HepG2 (cell line): ENCODE results near the gene DBNDD1. TPM values are rescaled to one million over a fixed set of nuclear protein-coding genes. Genes with fewer than 3 reads are reported as not detected.

Source experiments
- PCBP2 ChIP-seq: fragments of 200-400 bp; formaldehyde crosslinking; optimal IDR thresholded peaks from 2 replicates; pipeline ENCODE3; 2018; ENCODE audit warnings: low read length, low read depth; ENCODE audit not compliant: poor library complexity, severe bottlenecking
- RFXAP ChIP-seq: sonication (generic); formaldehyde crosslinking; IDR thresholded peaks from 2 replicates; pipeline ENCODE4 v1.4.0; 2020; ENCODE audit warnings: missing genetic modification reagents, borderline replicate concordance
- ZNF33B ChIP-seq: sonication (generic); formaldehyde crosslinking; IDR thresholded peaks from 2 replicates; pipeline ENCODE4 v1.5.1; 2020; ENCODE audit warnings: mild to moderate bottlenecking, missing genetic modification reagents
- ZSCAN20 ChIP-seq: sonication (generic); formaldehyde crosslinking; IDR thresholded peaks from 2 replicates; pipeline ENCODE4 v1.4.0; 2020; ENCODE audit warnings: missing genetic modification reagents, mild to moderate bottlenecking, borderline replicate concordance
- polyA plus RNA-seq, 8 experiments: library from polyadenylated mRNA; depleted of rRNA in 3 of 8; stranded (reverse) in 7 of 8; unstranded in 1 of 8; fragments of >200 nt; fragmentation: Illumina TruSeq in 4 of 8; extraction: Trizol in 4 of 8; gene quantifications; 2 replicates each; pipeline versions ENCODE4 v1.2.1 to v1.2.3, GENCODE V29; 2011 to 2016; ENCODE audit warnings: low read depth in 4 of 8, missing spikeins in 1 of 8, mixed read lengths in 1 of 8; ENCODE audit not compliant: insufficient read depth in 1 of 8
- total RNA-seq, 5 experiments: library from RNA; depleted of rRNA; stranded (reverse); fragments of >200 nt; fragmentation: Illumina TruSeq; extraction: Trizol; gene quantifications; 2 replicates each; pipeline ENCODE4 v1.2.3, GENCODE V29; 2016; ENCODE audit warnings: low read depth in 1 of 5
- TF ChIP-seq, protein P1 (sequence below): sonication (generic); formaldehyde crosslinking; IDR thresholded peaks from 2 replicates; pipeline ENCODE4 v1.4.0; 2020; ENCODE audit warnings: missing genetic modification reagents
- TF ChIP-seq, protein P2 (sequence below): sonication (generic); formaldehyde crosslinking; conservative IDR thresholded peaks from 2 replicates; pipeline ENCODE4 v1.4.0; 2020; ENCODE audit warnings: missing genetic modification reagents
- TF ChIP-seq, protein P3 (sequence below): sonication (generic); formaldehyde crosslinking; IDR thresholded peaks from 2 replicates; pipeline ENCODE4 v1.8.1; 2023; ENCODE audit warnings: mild to moderate bottlenecking, inconsistent platforms, moderate library complexity, missing genetic modification reagents, borderline replicate concordance
- TF ChIP-seq, protein P4 (sequence below): sonication (generic); formaldehyde crosslinking; IDR thresholded peaks from 2 replicates; pipeline ENCODE4 v1.5.0; 2020; ENCODE audit warnings: mild to moderate bottlenecking, missing genetic modification reagents, borderline replicate concordance
- TF ChIP-seq, protein P5 (sequence below): sonication (generic); formaldehyde crosslinking; IDR thresholded peaks from 2 replicates; pipeline ENCODE4 v1.4.0; 2020; ENCODE audit warnings: missing genetic modification reagents, low read depth, mild to moderate bottlenecking, borderline replicate concordance

Gene DBNDD1
- total and polyA plus RNA-seq, 2 of the 13 experiments (the other 11 are each of a cell fraction or from before 2014, with no cell fraction given), result 17.0 to 40.4 TPM

DNA sequence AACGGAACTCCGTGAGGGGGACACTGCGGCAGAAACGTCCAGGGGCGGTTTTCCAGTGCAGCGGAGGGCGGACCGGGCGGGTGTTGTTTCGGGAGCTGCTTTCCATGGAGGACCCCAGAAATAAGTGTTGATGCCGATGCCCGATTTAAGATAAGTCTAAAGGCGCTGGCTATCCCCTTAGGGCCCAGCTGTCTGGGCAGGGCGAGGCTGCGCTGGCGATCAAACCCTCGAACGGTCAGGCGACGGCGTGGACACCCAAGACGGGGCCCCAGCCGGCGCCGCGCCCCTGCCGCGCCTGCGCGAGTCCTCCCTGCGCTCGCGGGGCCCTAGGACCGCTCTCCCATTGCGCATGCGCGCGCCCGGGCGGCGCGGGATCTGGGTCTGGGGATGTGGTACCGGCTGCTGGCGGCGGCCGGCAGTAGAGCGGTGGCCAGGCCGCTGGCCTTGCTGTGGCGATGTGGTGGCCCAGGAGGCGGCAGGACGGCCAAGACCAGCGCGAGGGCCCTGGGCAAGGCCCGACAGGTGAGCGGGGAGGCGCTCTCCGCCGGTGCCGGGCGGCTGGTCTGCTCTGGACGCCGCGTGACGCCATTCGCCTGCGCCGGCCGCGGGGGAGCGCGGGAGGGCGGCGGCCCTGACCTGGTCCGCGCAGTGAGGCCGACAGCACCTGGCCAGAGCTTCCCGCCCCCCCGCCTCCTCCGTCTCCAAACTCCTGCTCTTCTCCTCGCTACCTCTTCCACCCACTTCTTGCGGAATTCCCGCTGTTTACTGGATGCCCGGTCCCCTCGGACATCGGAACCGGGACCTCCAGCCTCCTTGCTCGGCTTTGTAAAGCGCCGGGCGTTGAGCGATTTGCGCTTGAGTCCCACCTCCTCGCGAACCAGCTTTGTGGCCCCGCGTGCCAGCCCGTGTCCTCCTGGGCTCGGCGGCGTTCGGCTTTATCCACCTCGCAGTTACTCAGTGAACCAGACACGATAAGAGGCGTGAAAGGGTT, 46.7 kb downstream of the DBNDD1 start (continued):
- TF ChIP-seq, protein P1, sequence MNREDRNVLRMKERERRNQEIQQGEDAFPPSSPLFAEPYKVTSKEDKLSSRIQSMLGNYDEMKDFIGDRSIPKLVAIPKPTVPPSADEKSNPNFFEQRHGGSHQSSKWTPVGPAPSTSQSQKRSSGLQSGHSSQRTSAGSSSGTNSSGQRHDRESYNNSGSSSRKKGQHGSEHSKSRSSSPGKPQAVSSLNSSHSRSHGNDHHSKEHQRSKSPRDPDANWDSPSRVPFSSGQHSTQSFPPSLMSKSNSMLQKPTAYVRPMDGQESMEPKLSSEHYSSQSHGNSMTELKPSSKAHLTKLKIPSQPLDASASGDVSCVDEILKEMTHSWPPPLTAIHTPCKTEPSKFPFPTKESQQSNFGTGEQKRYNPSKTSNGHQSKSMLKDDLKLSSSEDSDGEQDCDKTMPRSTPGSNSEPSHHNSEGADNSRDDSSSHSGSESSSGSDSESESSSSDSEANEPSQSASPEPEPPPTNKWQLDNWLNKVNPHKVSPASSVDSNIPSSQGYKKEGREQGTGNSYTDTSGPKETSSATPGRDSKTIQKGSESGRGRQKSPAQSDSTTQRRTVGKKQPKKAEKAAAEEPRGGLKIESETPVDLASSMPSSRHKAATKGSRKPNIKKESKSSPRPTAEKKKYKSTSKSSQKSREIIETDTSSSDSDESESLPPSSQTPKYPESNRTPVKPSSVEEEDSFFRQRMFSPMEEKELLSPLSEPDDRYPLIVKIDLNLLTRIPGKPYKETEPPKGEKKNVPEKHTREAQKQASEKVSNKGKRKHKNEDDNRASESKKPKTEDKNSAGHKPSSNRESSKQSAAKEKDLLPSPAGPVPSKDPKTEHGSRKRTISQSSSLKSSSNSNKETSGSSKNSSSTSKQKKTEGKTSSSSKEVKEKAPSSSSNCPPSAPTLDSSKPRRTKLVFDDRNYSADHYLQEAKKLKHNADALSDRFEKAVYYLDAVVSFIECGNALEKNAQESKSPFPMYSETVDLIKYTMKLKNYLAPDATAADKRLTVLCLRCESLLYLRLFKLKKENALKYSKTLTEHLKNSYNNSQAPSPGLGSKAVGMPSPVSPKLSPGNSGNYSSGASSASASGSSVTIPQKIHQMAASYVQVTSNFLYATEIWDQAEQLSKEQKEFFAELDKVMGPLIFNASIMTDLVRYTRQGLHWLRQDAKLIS (CRISPR knock-in tag), result 0 out of 2 replicates have a peak, but pooled peaks have one; percentile 29
- TF ChIP-seq ZSCAN20 (peak; percentile 87; the same call in 1 of the 2 replicates), RFXAP (CRISPR knock-in tag) (peak; percentile 53), ZNF33B (peak; percentile 63; the same call in 1 of the 2 replicates), PCBP2 (no peak)
- TF ChIP-seq, protein P2, sequence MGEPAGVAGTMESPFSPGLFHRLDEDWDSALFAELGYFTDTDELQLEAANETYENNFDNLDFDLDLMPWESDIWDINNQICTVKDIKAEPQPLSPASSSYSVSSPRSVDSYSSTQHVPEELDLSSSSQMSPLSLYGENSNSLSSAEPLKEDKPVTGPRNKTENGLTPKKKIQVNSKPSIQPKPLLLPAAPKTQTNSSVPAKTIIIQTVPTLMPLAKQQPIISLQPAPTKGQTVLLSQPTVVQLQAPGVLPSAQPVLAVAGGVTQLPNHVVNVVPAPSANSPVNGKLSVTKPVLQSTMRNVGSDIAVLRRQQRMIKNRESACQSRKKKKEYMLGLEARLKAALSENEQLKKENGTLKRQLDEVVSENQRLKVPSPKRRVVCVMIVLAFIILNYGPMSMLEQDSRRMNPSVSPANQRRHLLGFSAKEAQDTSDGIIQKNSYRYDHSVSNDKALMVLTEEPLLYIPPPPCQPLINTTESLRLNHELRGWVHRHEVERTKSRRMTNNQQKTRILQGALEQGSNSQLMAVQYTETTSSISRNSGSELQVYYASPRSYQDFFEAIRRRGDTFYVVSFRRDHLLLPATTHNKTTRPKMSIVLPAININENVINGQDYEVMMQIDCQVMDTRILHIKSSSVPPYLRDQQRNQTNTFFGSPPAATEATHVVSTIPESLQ (CRISPR knock-in tag), result peak; percentile 48; the same call in 1 of the 2 replicates
- TF ChIP-seq, protein P3, sequence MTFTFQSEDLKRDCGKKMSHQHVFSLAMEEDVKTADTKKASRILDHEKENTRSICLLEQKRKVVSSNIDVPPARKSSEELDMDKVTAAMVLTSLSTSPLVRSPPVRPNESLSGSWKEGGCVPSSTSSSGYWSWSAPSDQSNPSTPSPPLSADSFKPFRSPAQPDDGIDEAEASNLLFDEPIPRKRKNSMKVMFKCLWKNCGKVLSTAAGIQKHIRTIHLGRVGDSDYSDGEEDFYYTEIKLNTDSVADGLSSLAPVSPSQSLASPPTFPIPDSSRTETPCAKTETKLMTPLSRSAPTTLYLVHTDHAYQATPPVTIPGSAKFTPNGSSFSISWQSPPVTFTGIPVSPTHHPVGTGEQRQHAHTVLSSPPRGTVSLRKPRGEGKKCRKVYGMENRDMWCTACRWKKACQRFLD (CRISPR knock-in tag), result 0 out of 2 replicates have a peak, but pooled peaks have one; percentile 64
- TF ChIP-seq, protein P4, sequence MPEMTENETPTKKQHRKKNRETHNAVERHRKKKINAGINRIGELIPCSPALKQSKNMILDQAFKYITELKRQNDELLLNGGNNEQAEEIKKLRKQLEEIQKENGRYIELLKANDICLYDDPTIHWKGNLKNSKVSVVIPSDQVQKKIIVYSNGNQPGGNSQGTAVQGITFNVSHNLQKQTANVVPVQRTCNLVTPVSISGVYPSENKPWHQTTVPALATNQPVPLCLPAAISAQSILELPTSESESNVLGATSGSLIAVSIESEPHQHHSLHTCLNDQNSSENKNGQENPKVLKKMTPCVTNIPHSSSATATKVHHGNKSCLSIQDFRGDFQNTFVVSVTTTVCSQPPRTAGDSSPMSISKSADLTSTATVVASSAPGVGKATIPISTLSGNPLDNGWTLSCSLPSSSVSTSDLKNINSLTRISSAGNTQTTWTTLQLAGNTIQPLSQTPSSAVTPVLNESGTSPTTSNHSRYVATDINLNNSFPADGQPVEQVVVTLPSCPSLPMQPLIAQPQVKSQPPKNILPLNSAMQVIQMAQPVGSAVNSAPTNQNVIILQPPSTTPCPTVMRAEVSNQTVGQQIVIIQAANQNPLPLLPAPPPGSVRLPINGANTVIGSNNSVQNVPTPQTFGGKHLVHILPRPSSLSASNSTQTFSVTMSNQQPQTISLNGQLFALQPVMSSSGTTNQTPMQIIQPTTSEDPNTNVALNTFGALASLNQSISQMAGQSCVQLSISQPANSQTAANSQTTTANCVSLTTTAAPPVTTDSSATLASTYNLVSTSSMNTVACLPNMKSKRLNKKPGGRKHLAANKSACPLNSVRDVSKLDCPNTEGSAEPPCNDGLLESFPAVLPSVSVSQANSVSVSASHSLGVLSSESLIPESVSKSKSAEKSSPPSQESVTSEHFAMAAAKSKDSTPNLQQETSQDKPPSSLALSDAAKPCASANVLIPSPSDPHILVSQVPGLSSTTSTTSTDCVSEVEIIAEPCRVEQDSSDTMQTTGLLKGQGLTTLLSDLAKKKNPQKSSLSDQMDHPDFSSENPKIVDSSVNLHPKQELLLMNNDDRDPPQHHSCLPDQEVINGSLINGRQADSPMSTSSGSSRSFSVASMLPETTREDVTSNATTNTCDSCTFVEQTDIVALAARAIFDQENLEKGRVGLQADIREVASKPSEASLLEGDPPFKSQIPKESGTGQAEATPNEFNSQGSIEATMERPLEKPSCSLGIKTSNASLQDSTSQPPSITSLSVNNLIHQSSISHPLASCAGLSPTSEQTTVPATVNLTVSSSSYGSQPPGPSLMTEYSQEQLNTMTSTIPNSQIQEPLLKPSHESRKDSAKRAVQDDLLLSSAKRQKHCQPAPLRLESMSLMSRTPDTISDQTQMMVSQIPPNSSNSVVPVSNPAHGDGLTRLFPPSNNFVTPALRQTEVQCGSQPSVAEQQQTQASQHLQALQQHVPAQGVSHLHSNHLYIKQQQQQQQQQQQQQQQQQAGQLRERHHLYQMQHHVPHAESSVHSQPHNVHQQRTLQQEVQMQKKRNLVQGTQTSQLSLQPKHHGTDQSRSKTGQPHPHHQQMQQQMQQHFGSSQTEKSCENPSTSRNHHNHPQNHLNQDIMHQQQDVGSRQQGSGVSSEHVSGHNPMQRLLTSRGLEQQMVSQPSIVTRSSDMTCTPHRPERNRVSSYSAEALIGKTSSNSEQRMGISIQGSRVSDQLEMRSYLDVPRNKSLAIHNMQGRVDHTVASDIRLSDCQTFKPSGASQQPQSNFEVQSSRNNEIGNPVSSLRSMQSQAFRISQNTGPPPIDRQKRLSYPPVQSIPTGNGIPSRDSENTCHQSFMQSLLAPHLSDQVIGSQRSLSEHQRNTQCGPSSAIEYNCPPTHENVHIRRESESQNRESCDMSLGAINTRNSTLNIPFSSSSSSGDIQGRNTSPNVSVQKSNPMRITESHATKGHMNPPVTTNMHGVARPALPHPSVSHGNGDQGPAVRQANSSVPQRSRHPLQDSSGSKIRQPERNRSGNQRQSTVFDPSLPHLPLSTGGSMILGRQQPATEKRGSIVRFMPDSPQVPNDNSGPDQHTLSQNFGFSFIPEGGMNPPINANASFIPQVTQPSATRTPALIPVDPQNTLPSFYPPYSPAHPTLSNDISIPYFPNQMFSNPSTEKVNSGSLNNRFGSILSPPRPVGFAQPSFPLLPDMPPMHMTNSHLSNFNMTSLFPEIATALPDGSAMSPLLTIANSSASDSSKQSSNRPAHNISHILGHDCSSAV (CRISPR knock-in tag), result no peak; the same call in 1 of the 2 replicates
- TF ChIP-seq, protein P5, sequence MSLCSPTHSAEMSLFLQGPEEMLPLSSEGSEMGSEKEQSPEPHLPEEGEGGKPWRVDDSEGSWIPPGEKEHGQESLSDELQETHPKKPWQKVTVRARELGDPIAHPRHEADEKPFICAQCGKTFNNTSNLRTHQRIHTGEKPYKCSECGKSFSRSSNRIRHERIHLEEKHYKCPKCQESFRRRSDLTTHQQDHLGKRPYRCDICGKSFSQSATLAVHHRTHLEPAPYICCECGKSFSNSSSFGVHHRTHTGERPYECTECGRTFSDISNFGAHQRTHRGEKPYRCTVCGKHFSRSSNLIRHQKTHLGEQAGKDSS (CRISPR knock-in tag), result no peak
